ENCODE results near the gene MRPL20.

The MRPL20 gene

DNA sequence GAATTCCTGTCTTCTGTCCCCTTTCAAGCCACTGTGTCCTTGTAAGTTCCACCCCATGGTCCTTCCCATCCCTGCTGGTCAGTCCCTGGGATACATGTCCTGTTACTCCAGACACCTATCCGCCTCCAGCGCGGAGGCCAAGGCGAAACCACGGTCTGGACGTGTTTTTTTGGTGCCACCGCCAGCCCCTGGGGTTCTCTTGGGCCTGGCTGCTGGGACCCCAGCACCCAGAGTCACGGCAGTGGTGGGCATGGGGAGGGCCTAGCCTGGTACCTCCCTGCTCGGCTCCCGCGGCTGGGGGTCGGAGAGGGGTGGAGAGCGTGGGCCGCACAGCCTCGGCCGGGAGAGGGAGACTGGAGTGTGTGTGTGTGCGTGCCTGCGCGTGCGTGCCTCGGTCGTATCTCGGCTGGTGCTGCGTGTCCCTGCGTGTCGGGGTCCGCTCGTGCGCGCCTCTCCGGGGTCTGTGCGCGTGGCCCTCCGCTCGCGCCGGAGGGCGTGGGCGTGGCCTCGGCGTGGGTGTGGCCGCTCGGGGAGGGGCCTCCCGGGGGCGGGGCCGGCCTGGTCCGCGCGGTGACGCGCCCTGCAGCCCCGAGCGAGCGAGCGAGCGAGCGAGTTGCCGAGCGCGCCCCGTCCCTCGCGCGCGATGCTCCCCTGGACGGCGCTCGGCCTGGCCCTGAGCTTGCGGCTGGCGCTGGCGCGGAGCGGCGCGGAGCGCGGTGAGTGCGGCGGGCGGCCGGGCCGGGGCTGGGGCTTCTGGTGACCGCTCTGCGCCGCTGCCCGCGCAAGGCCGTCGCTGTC is 28.2 kb upstream of the MRPL20 start, which contains the start of gene VWA1:
Gene VWA1, plus strand, starts transcription at position 585 of the 798 bp plus-strand sequence. Its CDS starts 59 bp downstream, at position 644.
- TF ChIP-seq EP300 (IDR thresholded peaks at IDR 0.05; ENCODE audit: borderline replicate concordance) (no peak), USF1 (IDR thresholded peaks at IDR 0.05) (no peak), REST (IDR thresholded peaks at IDR 0.05; ENCODE audit: low read depth) (no peak), ZBTB7A (IDR thresholded peaks at IDR 0.05; ENCODE audit: low read depth) (peak; percentile 56; the same call in 1 of the 2 replicates), TAF1 (IDR thresholded peaks at IDR 0.05; ENCODE audit: low read depth) (peak; percentile 22; the same call in 1 of the 2 replicates), MAX (IDR thresholded peaks at IDR 0.05) (peak; percentile 56; the same call in 1 of the 2 replicates)

DNA sequence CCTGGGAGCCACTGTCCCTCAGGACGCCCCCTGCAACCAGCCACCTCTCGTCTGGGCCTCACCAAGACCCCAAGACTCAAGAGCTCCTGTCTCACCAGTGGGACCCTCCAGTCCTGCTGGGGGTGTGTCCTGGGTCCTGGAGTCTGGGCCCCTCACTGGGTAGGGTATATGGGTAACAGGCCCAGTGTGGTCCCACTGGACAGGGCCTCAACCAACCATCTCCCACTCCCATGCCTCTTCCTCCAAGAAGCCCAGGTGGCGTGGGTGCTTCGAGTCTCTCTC is 27.7 kb upstream of the MRPL20 start:
- TF ChIP-seq ZBTB7A (IDR thresholded peaks at IDR 0.05; ENCODE audit: low read depth), result no peak
- TF ChIP-seq REST (IDR thresholded peaks at IDR 0.05; ENCODE audit: low read depth), result no peak
- TF ChIP-seq EP300 (IDR thresholded peaks at IDR 0.05; ENCODE audit: borderline replicate concordance), result no peak
- TF ChIP-seq TEAD4 (IDR thresholded peaks at IDR 0.05), result no peak
- no peak for TF ChIP-seq RAD21 (IDR thresholded peaks at IDR 0.05; ENCODE audit: low read depth)
- TF ChIP-seq USF1 (IDR thresholded peaks at IDR 0.05), result no peak

DNA sequence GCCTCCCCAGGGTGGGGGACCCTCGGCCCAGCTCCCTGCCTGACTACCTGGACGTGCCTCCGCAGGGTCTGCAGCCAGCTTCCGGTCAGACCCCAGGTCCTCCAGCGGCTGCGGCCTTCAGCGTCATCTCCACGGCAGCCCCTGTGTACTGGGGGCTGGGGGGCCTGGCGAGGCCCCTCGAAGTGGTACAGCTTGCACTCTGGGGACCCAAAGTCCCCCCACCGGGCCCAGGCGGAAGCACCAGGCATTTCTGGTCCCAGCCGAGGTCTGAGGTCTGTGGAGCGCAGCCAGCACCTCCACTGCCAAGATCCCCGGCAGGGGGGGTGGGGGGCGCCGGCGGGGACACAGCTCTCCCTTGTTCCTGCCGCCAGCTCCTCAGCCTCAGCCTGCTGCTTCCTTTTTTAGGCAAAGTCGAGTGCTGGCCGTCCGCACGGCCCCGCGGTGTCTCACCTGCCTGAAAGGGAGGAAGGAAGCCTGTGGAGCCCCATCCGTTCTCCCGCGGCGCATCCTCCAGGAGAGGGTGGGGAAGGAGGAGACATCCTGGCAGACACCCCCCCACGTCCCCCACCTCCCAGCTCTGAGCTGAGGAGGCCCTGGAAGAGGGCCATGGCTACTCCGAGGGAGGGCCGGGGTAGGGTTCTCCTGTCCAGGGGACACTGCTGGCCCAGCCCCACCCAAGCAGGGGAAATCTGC is 27.2 kb upstream of the MRPL20 start:
- TF ChIP-seq TEAD4 (IDR thresholded peaks at IDR 0.05) (no peak), NFIC (IDR thresholded peaks at IDR 0.05) (no peak), REST (IDR thresholded peaks at IDR 0.05; ENCODE audit: low read depth) (no peak), CEBPB (IDR thresholded peaks at IDR 0.05) (no peak), CREB1 (IDR thresholded peaks at IDR 0.05; ENCODE audit: low read depth) (no peak), EP300 (IDR thresholded peaks at IDR 0.05; ENCODE audit: borderline replicate concordance) (no peak), ZBTB7A (IDR thresholded peaks at IDR 0.05; ENCODE audit: low read depth) (peak; percentile 74), EGR1 (IDR thresholded peaks at IDR 0.05) (no peak), USF1 (IDR thresholded peaks at IDR 0.05) (no peak), YY1 (IDR thresholded peaks at IDR 0.05; ENCODE audit: low read depth) (no peak), MAX (IDR thresholded peaks at IDR 0.05) (peak; percentile 4; the same call in 1 of the 2 replicates), TAF1 (IDR thresholded peaks at IDR 0.05; ENCODE audit: low read depth) (no peak), TCF12 (IDR thresholded peaks at IDR 0.05; ENCODE audit: low read depth) (no peak), FOXM1 (IDR thresholded peaks at IDR 0.05; ENCODE audit: borderline replicate concordance, low read depth) (no peak), RAD21 (IDR thresholded peaks at IDR 0.05; ENCODE audit: low read depth) (no peak)

- TF ChIP-seq ZBTB7A (IDR thresholded peaks at IDR 0.05; ENCODE audit: low read depth) (no peak; the same call in 1 of the 2 replicates), MAX (IDR thresholded peaks at IDR 0.05) (peak; percentile 8; the same call in 1 of the 2 replicates)
These were observed 26.7 kb upstream of the MRPL20 start for GRCh38 chr1:1433804-1434130.

All from Ishikawa (cell line).